Activated CD8-positive, alpha-beta T cell treated with anti-CD3 and anti-CD28 coated beads for 36 hours (primary cell): Measurements from ENCODE around the gene CFAP43. TPM values are rescaled to one million over a fixed set of nuclear protein-coding genes. Genes with fewer than 3 reads are reported as not detected.

Experiments used
- ATAC-seq: fragments of 200-7000 bp; cut with Tn5 transposase; one replicate; pipeline ENCODE4 v1.10.0; 2021; ENCODE audit warnings: mild to moderate bottlenecking, moderate library complexity
- CTCF ChIA-PET: fragments of 350-600 bp; sonication (Branson Sonifier 250); formaldehyde crosslinking; loops from one replicate; lab custom pipeline; 2021; ENCODE audit warnings: antibody characterized with exemption; lab: Charles Lee
- POLR2A ChIA-PET: fragments of 350-600 bp; sonication (Branson Sonifier 250); formaldehyde crosslinking; loops from one replicate; lab custom pipeline; 2021; ENCODE audit warnings: antibody characterized with exemption; lab: Charles Lee
- DNase-seq: peaks from one replicate; pipeline ENCODE4 v3.0.0-alpha.2; 2020
- H3K27ac Mint-ChIP-seq: one replicate; pipeline ENCODE4 v1.8.0; 2021; ENCODE audit warnings: mild to moderate bottlenecking, mixed read lengths
- H3K27me3 Mint-ChIP-seq: one replicate; pipeline ENCODE4 v1.8.0; 2021; ENCODE audit warnings: mixed read lengths
- H3K36me3 Mint-ChIP-seq: one replicate; pipeline ENCODE4 v1.8.0; 2021; ENCODE audit warnings: low read depth, mixed read lengths
- H3K4me1 Mint-ChIP-seq: one replicate; pipeline ENCODE4 v1.8.0; 2021; ENCODE audit warnings: low read depth, mixed read lengths
- H3K4me3 Mint-ChIP-seq: one replicate; pipeline ENCODE4 v1.8.0; 2021; ENCODE audit warnings: mild to moderate bottlenecking, moderate library complexity, mixed read lengths
- H3K9me3 Mint-ChIP-seq: one replicate; pipeline ENCODE4 v1.8.0; 2021; ENCODE audit warnings: mixed read lengths
- CTCF ChIP-seq: fragments of 200-600 bp; IDR thresholded peaks from one replicate; pipeline ENCODE4 v1.8.0; 2022; ENCODE audit warnings: antibody characterized with exemption, mild to moderate bottlenecking
- intact Hi-C: fragments of 100-400 bp; cut with micrococcal nuclease; formaldehyde crosslinking; loops from one replicate; pipeline ENCODE4 v1.10.0; 2022
- total RNA-seq, 2 experiments: library from RNA; stranded (reverse); gene quantifications; one replicate each; pipeline ENCODE4 v1.2.3, GENCODE V29; 2021

CFAP43 gene
- total RNA-seq, 2 experiments from 2014 or later: 0.16 TPM; not detected in 1

GRCh38 chr10:104122225-104123107 lies 109.7 kb downstream of the CFAP43 start:
- peaks cover 15% of the 10 kb centered on the region for H3K36me3 Mint-ChIP-seq
- H3K27me3 Mint-ChIP-seq: no peaks in the 10 kb centered on the region
- POLR2A ChIA-PET: interaction anchor here (0.8 to 2.2 kb wide), 24 partner anchors 13 to 427 kb away, joined by 3 to 11 read pairs (median 4); partner anchors contain the start of gene GSTO1
- peak; percentile 42 for DNase-seq
- CTCF ChIA-PET: interaction anchor here (0.6 to 4.7 kb wide), 30 partner anchors 8 to 414 kb away, joined by 3 to 45 read pairs (median 5); no protein-coding TSS in a partner anchor
- ATAC-seq: peak; percentile 1
- no peaks in the 10 kb centered on the region for H3K9me3 Mint-ChIP-seq
- intact Hi-C loops: loop anchor here (2.0 to 10.0 kb wide), 3 partner anchors 155 to 234 kb away; partner anchors contain the start of genes SLK and STN1
- H3K4me3 Mint-ChIP-seq: peak overlapping the region; percentile 85
- peak overlapping the region; percentile 94 for H3K27ac Mint-ChIP-seq
- TF ChIP-seq CTCF: no peak
- H3K4me1 Mint-ChIP-seq: peaks cover 30% of the 10 kb centered on the region

DNA sequence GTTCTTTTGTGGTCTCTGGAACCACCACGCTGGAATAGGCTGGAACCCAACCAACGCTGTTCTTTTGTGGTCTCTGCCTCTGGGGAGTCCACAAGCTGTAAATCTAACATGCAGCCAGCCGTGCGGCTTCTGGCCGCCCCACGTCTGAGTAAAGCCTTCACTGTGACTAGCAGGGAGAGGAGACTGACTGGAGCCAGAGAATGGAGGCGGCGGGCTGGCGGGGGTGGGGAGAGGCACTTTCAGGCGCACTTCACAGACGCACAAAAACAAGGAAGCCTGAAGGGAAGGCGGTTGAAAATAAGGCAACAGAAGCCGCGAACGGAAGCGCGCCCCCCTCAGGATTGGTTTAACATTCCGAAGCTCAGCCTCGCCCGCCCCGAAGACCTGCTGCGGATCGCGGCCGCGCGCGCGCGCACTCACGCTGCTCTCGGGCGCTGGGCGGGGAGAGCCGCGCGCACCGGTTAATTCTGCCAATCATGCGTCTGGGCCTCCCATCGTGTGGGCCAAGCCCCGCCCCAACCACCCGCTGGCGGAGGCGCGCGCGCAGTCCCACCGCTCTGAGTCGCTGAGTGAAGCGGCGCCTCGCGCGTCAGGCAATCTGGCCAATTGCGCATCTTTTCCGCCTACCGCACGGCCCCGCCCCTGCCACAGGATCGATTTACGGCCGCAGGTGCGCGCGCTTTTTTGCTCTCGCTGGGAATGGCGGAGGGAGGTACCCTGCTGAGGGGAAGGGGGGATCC lies 110.5 kb downstream of the CFAP43 start, which contains the start of gene SFR1:
SFR1 (plus strand) TSS at position 687 of the 740 bp plus-strand sequence; CDS start at position 700, 13 bp downstream.
- H3K27ac Mint-ChIP-seq: peak within 1 kb of the TSS; percentile 98
- ChIA-PET POLR2A (interaction anchor here (0.7 to 2.2 kb wide), 27 partner anchors 10 to 426 kb away, joined by 3 to 11 read pairs (median 4); partner anchors contain the start of genes GSTO1 and SLK), CTCF (interaction anchor here (0.6 to 4.7 kb wide), 34 partner anchors 9 to 235 kb away, joined by 3 to 45 read pairs (median 5); no protein-coding TSS in a partner anchor)
- peak; percentile 99 for DNase-seq
- ATAC-seq: peak; percentile 95
- no peaks in the 10 kb centered on the region for H3K9me3 Mint-ChIP-seq
- intact Hi-C loops: loop anchor here (2.0 to 10.0 kb wide), 3 partner anchors 154 to 233 kb away; partner anchors contain the start of genes SLK and STN1
- peaks cover 25% of the 10 kb centered on the region for H3K4me1 Mint-ChIP-seq
- peak within 1 kb of the TSS; percentile 85 for H3K4me3 Mint-ChIP-seq
- TF ChIP-seq CTCF: peak; percentile 37
- H3K27me3 Mint-ChIP-seq: no peaks in the 10 kb centered on the region
- H3K36me3 Mint-ChIP-seq: peaks cover 15% of the 10 kb centered on the region

DNA sequence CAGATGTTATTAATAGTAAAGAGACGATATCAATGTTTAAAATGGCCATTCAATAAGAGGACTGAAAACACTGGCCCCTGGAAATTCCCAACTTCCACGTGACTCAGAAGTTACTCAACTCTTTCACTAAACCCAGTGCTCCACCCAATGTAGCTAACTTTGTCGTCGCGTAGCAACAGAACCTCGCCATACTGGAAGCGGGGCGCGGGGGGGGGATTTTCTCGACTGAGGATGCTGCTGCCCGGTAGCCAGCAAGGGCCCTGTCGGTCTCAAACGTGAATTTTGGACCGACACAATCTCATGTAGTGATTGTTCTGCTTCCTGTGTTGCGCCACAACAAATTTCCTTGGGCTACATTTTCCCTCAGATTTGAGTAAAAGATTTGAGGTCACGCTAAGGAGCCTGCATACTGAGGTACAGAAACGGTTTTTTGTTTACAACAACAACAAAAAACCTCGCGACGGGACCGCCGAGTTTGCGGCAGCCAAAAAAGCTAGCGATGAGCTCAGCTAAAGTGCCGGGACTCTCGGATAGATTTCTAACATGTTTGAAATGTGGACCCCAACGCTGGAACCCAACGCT lies 111.2 kb downstream of the CFAP43 start:
- no peaks in the 10 kb centered on the region for H3K27me3 Mint-ChIP-seq
- H3K36me3 Mint-ChIP-seq: peaks cover 9% of the 10 kb centered on the region
- H3K4me1 Mint-ChIP-seq: peaks cover 25% of the 10 kb centered on the region
- ATAC-seq: peak; percentile 24
- TF ChIP-seq CTCF: no peak
- POLR2A ChIA-PET: interaction anchor here (0.7 to 2.2 kb wide), 17 partner anchors 10 to 233 kb away, joined by 3 to 11 read pairs (median 5); partner anchors contain the start of genes GSTO1 and SLK
- DNase-seq: peak; percentile 94
- peak overlapping the region; percentile 98 for H3K27ac Mint-ChIP-seq
- intact Hi-C loops: loop anchor here (5.0 to 10.0 kb wide), 2 partner anchors 154 to 206 kb away; partner anchors contain the start of genes SLK and STN1
- CTCF ChIA-PET: interaction anchor here (0.7 to 4.7 kb wide), 28 partner anchors 8 to 234 kb away, joined by 3 to 45 read pairs (median 5); no protein-coding TSS in a partner anchor
- peak overlapping the region; percentile 85 for H3K4me3 Mint-ChIP-seq
- no peaks in the 10 kb centered on the region for H3K9me3 Mint-ChIP-seq

DNA sequence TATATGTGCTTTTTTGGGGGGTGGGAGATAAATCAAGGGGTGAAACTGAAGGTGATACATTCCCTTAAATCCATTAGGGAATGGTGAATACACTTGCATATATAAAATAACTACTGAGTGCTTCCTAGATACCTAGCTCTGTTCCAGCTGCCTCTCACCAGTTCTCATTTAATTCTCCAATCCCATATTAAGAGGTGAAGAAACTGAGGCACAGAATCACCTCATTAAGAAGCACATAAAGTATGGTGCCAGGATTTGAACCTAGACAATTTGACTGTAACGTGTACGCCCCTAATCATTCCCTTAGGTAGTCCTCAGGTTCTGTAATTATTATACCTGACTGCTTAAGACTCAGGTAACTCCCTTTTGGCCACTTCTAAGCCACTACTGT lies 111.7 kb downstream of the CFAP43 start:
- H3K4me3 Mint-ChIP-seq: peak overlapping the region; percentile 85
- ChIA-PET POLR2A (interaction anchor here (1.0 to 2.2 kb wide), 9 partner anchors 11 to 209 kb away, joined by 3 to 11 read pairs (median 7); partner anchors contain the start of genes GSTO1 and SLK), CTCF (interaction anchor here (0.8 to 4.7 kb wide), 8 partner anchors 10 to 234 kb away, joined by 3 to 45 read pairs (median 6); no protein-coding TSS in a partner anchor)
- peaks cover 25% of the 10 kb centered on the region for H3K4me1 Mint-ChIP-seq
- TF ChIP-seq CTCF: no peak
- ATAC-seq (no peak), DNase-seq (no peak)
- H3K27me3 Mint-ChIP-seq: no peaks in the 10 kb centered on the region
- H3K9me3 Mint-ChIP-seq: no peaks in the 10 kb centered on the region
- H3K27ac Mint-ChIP-seq: peak overlapping the region; percentile 98
- intact Hi-C loops: loop anchor here (5.0 to 10.0 kb wide), 2 partner anchors 153 to 206 kb away; partner anchors contain the start of genes SLK and STN1
- peaks cover 8% of the 10 kb centered on the region for H3K36me3 Mint-ChIP-seq
